ENCODE measurements around the gene INHBC. TPM values are rescaled to one million over a fixed set of nuclear protein-coding genes. Genes with fewer than 3 reads are reported as not detected.
A peak's percentile ranks its signal among the peaks of the same experiment; 100 is the strongest.

The INHBC gene
- total and polyA plus RNA-seq, 10 donors: 0.19 TPM; not detected in 9

GRCh38 chr12:57430112-57430930 is 4.3 kb upstream of the INHBC start:
- DNase-seq: peak; percentile 92
- Histone ChIP-seq H3K9me3 (no peaks in the 10 kb centered on the region), H3K4me1 (peaks cover 0 to 38% (median 26%) of the 10 kb centered on the region in 6 donors), H3K27ac (peak overlapping the region; percentile 81 to 98 (median 96)), H3K27me3 (replicated peaks in 1 of 7) (no peaks in the 10 kb centered on the region), H3K4me3 (peak overlapping the region; percentile 48 to 85 (median 56)), H3K36me3 (peaks cover 0 to 9% (median 0%) of the 10 kb centered on the region in 6 donors)
- intact Hi-C loops (cut with DNase I; ENCODE audit: low total_unique reads): no loop called here
- 1% methylated on average over 23 to 74 of the region's 74 CpGs for WGBS, 5 donors
- TF ChIP-seq CTCF (IDR thresholded peaks at IDR 0.05 in 8 of 11, conservative IDR thresholded peaks at IDR 0.05 in 3 of 11) (peak in 5 of 11 experiments; percentile 6 to 40 (median 23)), POLR2AphosphoS5 (IDR thresholded peaks at IDR 0.05) (no peak), POLR2A (IDR thresholded peaks at IDR 0.05) (no peak)

- H3K27me3 ChIP-seq (replicated peaks in 1 of 7): no peaks in the 10 kb centered on the region
- DNase-seq: peak; percentile 99
- peaks cover 0 to 1% (median 0%) of the 10 kb centered on the region in 6 donors for H3K36me3 ChIP-seq
- peak within 1 kb of the TSS; percentile 48 to 85 (median 56) for H3K4me3 ChIP-seq
- peaks cover 0 to 41% (median 26%) of the 10 kb centered on the region in 6 donors for H3K4me1 ChIP-seq
- no peaks in the 10 kb centered on the region for H3K9me3 ChIP-seq
- WGBS, 5 donors: 1 to 3% (median 2%) methylated on average over 38 to 41 of the region's 41 CpGs
- H3K27ac ChIP-seq: peak within 1 kb of the TSS; percentile 81 to 98 (median 96)
- TF ChIP-seq POLR2A (IDR thresholded peaks at IDR 0.05) (peak; percentile 88 to 94 (median 90)), POLR2AphosphoS5 (IDR thresholded peaks at IDR 0.05) (peak; percentile 99 to 100 (median 99)), CTCF (IDR thresholded peaks at IDR 0.05 in 8 of 11, conservative IDR thresholded peaks at IDR 0.05 in 3 of 11) (peak in 2 of 11 experiments; percentile 10 to 27)
- intact Hi-C loops (cut with DNase I; ENCODE audit: low total_unique reads): no loop called here
These were observed 3.5 kb upstream of the INHBC start, which contains the start of gene R3HDM2 for GRCh38 chr12:57430931-57431566. Gene R3HDM2 (minus strand): TSS chr12:57431043. CDS start chr12:57310428, 120,615 bp downstream.

GRCh38 chr12:57431654-57432188 is 2.9 kb upstream of the INHBC start:
- WGBS, 5 donors: 90 to 95% (median 92%) methylated on average over 11 of the region's 11 CpGs
- no peak for DNase-seq
- peaks cover 0 to 41% (median 26%) of the 10 kb centered on the region in 6 donors for H3K4me1 ChIP-seq
- intact Hi-C loops (cut with DNase I; ENCODE audit: low total_unique reads): no loop called here
- no peaks in the 10 kb centered on the region for H3K36me3 ChIP-seq
- H3K4me3 ChIP-seq: peak overlapping the region in 5 of 8 donors; percentile 49 to 85 (median 64)
- TF ChIP-seq CTCF (IDR thresholded peaks at IDR 0.05 in 8 of 11, conservative IDR thresholded peaks at IDR 0.05 in 3 of 11) (no peak), POLR2AphosphoS5 (IDR thresholded peaks at IDR 0.05) (no peak), POLR2A (IDR thresholded peaks at IDR 0.05) (no peak)
- H3K27ac ChIP-seq: peak overlapping the region; percentile 81 to 98 (median 96)
- no peaks in the 10 kb centered on the region for H3K27me3 ChIP-seq (replicated peaks in 1 of 7)
- no peaks in the 10 kb centered on the region for H3K9me3 ChIP-seq

Data from spleen (tissue), 11 donors.